ENCODE measurements around the gene MAD1L1.
"Not testable (repeated sequence)": the region's sequence is repeated elsewhere in the genome, so short reads cannot be mapped to it uniquely, and the experiment has no call there.

The MAD1L1 gene

GRCh38 chr7:1844336-1844950 is 388.3 kb downstream of the MAD1L1 start:
- H3K4me1 Mint-ChIP-seq: no peaks in the 10 kb centered on the region
- H3K4me3 Mint-ChIP-seq: no peak overlapping the region
- CTCF ChIA-PET: no interaction called here
- no peak overlapping the region for H3K27ac Mint-ChIP-seq
- H3K27me3 Mint-ChIP-seq: no peaks in the 10 kb centered on the region
- H3K36me3 Mint-ChIP-seq: peaks cover 13% of the 10 kb centered on the region
- no peaks in the 10 kb centered on the region for H3K9me3 Mint-ChIP-seq
- peak; percentile 11 for DNase-seq

GRCh38 chr7:1843921-1844335 is 388.8 kb downstream of the MAD1L1 start:
- H3K4me3 Mint-ChIP-seq: no peak overlapping the region
- H3K27me3 Mint-ChIP-seq: no peaks in the 10 kb centered on the region
- no peaks in the 10 kb centered on the region for H3K9me3 Mint-ChIP-seq
- CTCF ChIA-PET: no interaction called here
- peak; percentile 14 for DNase-seq
- H3K36me3 Mint-ChIP-seq: peaks cover 13% of the 10 kb centered on the region
- no peak overlapping the region for H3K27ac Mint-ChIP-seq
- H3K4me1 Mint-ChIP-seq: no peaks in the 10 kb centered on the region

- Mint-ChIP-seq H3K27ac (no peak overlapping the region), H3K4me1 (no peaks in the 10 kb centered on the region), H3K36me3 (peaks cover 13% of the 10 kb centered on the region), H3K9me3 (no peaks in the 10 kb centered on the region), H3K27me3 (no peaks in the 10 kb centered on the region), H3K4me3 (no peak overlapping the region)
- CTCF ChIA-PET: no interaction called here
- peak; percentile 4 for DNase-seq
Observed at GRCh38 chr7:1843271-1843861, 389.4 kb downstream of the MAD1L1 start.

- CTCF ChIA-PET: no interaction called here
- Mint-ChIP-seq H3K36me3 (peaks cover 18% of the 10 kb centered on the region), H3K4me3 (no peak overlapping the region), H3K4me1 (no peaks in the 10 kb centered on the region), H3K27me3 (no peaks in the 10 kb centered on the region), H3K9me3 (peaks cover 2% of the 10 kb centered on the region), H3K27ac (no peak overlapping the region)
- peak; percentile 18 for DNase-seq
Observed at GRCh38 chr7:1842321-1843221, 390.2 kb downstream of the MAD1L1 start.

DNA sequence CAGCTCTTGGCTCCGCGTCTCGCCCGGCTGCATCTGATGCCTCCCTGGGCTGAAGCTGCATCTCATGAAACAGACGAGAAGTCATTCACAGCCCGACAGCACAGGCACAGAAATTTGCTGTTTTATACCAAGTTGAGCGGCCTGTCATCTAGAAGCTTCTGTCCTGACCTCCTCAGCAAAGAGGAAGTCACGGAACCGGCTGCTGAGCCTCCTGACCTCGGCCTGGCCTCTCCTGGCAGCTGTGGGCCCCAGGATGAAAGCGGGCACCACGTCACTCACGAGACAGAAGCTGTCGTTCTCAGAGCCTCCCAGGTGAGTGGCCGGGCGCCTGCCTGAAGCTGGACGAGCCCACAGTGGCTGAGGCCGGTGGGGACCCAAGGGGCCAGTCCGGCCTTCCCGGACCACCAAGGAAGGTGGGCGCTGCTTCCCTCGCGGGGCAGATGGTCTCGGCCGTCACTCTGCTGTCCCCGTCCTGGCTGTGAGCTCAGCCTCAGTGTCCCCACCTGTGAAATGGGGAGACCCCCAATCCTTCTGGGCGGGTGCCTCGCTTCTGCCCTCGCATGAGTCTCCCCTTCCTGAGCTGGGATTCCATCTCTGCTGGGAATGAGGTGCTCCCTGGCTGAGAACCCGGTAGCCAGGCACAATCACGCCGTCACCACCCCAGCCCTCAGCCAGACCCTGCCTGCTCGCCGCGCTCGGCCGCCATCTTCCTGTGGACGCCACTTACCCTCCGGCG is 391.3 kb downstream of the MAD1L1 start:
- H3K27ac Mint-ChIP-seq, H3K27me3 Mint-ChIP-seq, H3K4me3 Mint-ChIP-seq, H3K4me1 Mint-ChIP-seq, CTCF ChIA-PET, H3K9me3 Mint-ChIP-seq: not testable (repeated sequence)
- peak; percentile 15 for DNase-seq
- peaks cover 23% of the 10 kb centered on the region for H3K36me3 Mint-ChIP-seq

GRCh38 chr7:1840744-1841143 is 392.0 kb downstream of the MAD1L1 start:
- H3K4me1 Mint-ChIP-seq, H3K9me3 Mint-ChIP-seq, H3K4me3 Mint-ChIP-seq, H3K27ac Mint-ChIP-seq, CTCF ChIA-PET, H3K27me3 Mint-ChIP-seq: not testable (repeated sequence)
- DNase-seq: peak; percentile 14
- H3K36me3 Mint-ChIP-seq: peaks cover 27% of the 10 kb centered on the region

DNA sequence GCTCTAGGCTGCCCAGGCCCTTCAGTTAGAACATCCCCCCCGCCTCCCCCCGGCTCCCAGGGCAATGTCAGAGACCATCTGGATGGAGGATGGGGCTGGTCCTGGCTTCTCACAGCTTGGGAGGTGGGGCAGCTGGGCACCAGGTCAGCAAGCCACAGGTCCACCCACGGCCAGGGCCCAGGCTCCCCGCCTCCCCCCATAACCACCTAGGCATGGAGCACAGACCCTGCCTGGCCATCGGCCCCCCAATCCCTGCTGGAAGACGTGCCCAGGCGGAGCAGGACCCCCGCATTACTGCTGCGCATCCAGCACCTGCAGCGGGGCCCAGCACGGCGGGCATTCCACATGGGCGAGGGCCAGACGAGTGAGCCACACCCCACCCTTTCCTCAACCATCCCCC is 393.0 kb downstream of the MAD1L1 start:
- H3K9me3 Mint-ChIP-seq: peaks cover 9% of the 10 kb centered on the region

GRCh38 chr7:1838911-1839531 is 393.7 kb downstream of the MAD1L1 start:
- H3K27me3 Mint-ChIP-seq, H3K4me1 Mint-ChIP-seq, H3K4me3 Mint-ChIP-seq, H3K27ac Mint-ChIP-seq, CTCF ChIA-PET: not testable (repeated sequence)
- H3K36me3 Mint-ChIP-seq: peaks cover 32% of the 10 kb centered on the region
- H3K9me3 Mint-ChIP-seq: peaks cover 12% of the 10 kb centered on the region
- peak; percentile 14 for DNase-seq

More for the DNA sequence above, 393.0 kb downstream of the MAD1L1 start:
- H3K27ac Mint-ChIP-seq: no peak overlapping the region
- H3K27me3 Mint-ChIP-seq: no peaks in the 10 kb centered on the region
- peak; percentile 8 for DNase-seq
- no peak overlapping the region for H3K4me3 Mint-ChIP-seq
- CTCF ChIA-PET: no interaction called here
- peaks cover 29% of the 10 kb centered on the region for H3K36me3 Mint-ChIP-seq
- no peaks in the 10 kb centered on the region for H3K4me1 Mint-ChIP-seq

GRCh38 chr7:1838544-1838872 is 394.2 kb downstream of the MAD1L1 start:
- peak; percentile 7 for DNase-seq
- CTCF ChIA-PET, H3K4me3 Mint-ChIP-seq, H3K4me1 Mint-ChIP-seq, H3K27me3 Mint-ChIP-seq, H3K27ac Mint-ChIP-seq: not testable (repeated sequence)
- peaks cover 12% of the 10 kb centered on the region for H3K9me3 Mint-ChIP-seq
- peaks cover 32% of the 10 kb centered on the region for H3K36me3 Mint-ChIP-seq

DNA sequence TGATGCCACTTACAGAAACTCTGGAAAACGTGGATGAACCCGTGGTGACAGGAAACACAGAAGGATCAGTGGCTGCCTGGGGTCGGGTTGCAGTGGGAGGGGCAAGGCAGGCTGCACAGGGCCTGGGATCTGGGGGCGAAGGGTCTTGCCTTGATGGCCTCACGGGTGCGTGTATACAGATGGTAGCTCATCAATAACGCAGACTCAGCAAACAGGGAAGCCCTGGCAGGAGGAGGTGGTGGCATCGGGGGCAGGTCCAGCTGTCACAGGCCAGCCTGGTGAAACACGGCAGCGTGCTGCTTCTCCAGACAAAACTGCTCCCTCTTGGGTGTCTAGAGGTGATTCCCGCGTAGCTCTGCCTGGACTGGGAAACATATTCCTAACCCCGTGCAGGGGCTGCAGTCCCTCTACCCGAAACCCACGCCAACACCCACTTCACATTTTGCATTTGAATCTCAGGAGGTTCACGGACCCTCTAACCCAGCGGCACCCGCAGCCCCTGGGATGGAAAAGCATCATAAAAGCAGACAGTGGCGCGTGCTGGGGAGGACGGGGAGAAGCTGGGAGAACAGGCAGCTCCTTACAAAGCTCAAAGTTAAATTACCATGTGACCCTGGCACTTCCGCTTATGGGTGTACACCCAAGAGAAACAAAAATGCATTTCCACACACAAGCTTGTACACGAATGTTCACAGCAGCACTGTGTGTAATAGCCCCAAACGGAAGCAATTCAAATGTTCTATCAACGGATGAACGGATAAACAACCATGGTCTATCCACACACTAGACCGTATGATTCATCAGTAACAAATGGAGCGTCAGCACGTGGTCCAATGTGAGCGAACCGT is 394.8 kb downstream of the MAD1L1 start:
- H3K9me3 Mint-ChIP-seq: peaks cover 16% of the 10 kb centered on the region
- H3K27ac Mint-ChIP-seq, H3K27me3 Mint-ChIP-seq, H3K4me1 Mint-ChIP-seq, H3K4me3 Mint-ChIP-seq, CTCF ChIA-PET: not testable (repeated sequence)
- peak; percentile 18 for DNase-seq
- peaks cover 37% of the 10 kb centered on the region for H3K36me3 Mint-ChIP-seq

DNA sequence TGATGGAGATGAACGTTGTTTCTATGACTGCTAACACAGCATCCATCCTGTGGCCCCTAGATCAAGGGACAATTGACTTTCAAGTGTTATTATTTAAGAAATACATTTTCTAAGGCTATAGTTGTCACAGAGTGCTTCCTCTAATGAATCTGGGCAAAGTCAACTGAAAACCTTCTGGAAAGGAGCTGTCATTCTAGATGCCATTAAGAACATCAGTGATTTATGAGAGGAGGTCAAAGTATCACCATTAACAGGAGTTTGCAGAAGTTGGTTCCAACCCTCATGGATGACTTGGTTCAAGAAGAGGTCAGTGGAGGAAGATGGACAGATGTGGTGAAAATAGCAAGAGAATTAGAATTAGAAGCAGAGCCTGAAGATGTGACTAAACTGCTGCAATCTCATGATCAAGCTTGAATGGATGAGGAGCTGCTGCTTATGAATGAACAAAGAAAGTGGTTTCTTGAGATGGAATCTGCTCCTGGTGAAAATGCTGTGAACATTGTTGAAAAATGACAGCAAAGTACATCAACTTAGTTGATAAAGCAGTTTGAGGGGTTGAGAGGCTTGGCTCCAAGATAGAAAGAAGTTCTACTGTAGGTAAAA is 400.7 kb downstream of the MAD1L1 start:
- H3K36me3 Mint-ChIP-seq: peaks cover 37% of the 10 kb centered on the region
- H3K4me1 Mint-ChIP-seq: not testable (repeated sequence)

DNA sequence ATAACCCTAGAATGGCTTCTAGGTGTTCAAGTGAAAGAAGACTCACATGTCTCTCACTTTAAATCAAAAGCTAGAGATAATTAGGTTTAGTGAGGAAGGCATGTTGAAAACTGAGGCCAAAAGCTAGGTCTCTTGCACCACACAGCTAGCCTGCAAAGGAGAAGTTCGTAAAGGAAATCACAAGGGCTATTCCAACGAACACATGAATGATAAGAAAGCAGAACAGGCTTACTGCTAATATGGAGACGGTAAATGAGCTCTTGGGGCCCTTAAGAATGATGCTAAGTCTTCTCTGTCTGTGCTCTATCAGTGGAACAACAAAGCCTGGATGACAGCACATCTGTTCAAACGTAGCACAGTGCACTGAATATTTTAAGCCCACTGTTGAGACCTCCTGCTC is 401.3 kb downstream of the MAD1L1 start:
- DNase-seq, H3K27me3 Mint-ChIP-seq, H3K4me1 Mint-ChIP-seq, H3K27ac Mint-ChIP-seq, H3K4me3 Mint-ChIP-seq, CTCF ChIA-PET: not testable (repeated sequence)
- Mint-ChIP-seq H3K9me3 (peaks cover 32% of the 10 kb centered on the region), H3K36me3 (peaks cover 33% of the 10 kb centered on the region)

More for the DNA sequence above, 400.7 kb downstream of the MAD1L1 start:
- H3K4me3 Mint-ChIP-seq, H3K27ac Mint-ChIP-seq, CTCF ChIA-PET, DNase-seq, H3K27me3 Mint-ChIP-seq: not testable (repeated sequence)
- peaks cover 32% of the 10 kb centered on the region for H3K9me3 Mint-ChIP-seq

- H3K27me3 Mint-ChIP-seq, H3K4me3 Mint-ChIP-seq, H3K4me1 Mint-ChIP-seq, H3K27ac Mint-ChIP-seq, DNase-seq, CTCF ChIA-PET: not testable (repeated sequence)
- Mint-ChIP-seq H3K36me3 (peaks cover 22% of the 10 kb centered on the region), H3K9me3 (peaks cover 25% of the 10 kb centered on the region)
Observed at GRCh38 chr7:1829668-1830067, 403.1 kb downstream of the MAD1L1 start.
